AG08396 (cell line): Measurements from ENCODE around the gene HELZ.
"Not testable (repeated sequence)": the region's sequence is repeated elsewhere in the genome, so short reads cannot be mapped to it uniquely, and the experiment has no call there.

Source experiments
- DNase-seq: peaks from one replicate; pipeline ENCODE4 v3.0.0; 2012; ENCODE audit warnings: low spot score, mixed read lengths

The HELZ gene

GRCh38 chr17:67270416-67270815, 25.4 kb upstream of the HELZ start:
- DNase-seq, result no peak

GRCh38 chr17:67266496-67266895, 21.5 kb upstream of the HELZ start:
- DNase-seq, result no peak

GRCh38 chr17:67265436-67266019, 20.5 kb upstream of the HELZ start:
- DNase-seq, result no peak

GRCh38 chr17:67262435-67263117, 17.6 kb upstream of the HELZ start:
- DNase-seq, result no peak

GRCh38 chr17:67260170-67260987, 15.4 kb upstream of the HELZ start:
- peak; percentile 49 for DNase-seq

- no peak for DNase-seq
Measured at GRCh38 chr17:67258821-67259468, 13.9 kb upstream of the HELZ start.

GRCh38 chr17:67256075-67256732, 11.2 kb upstream of the HELZ start:
- DNase-seq, result no peak

GRCh38 chr17:67253384-67253783, 8.4 kb upstream of the HELZ start:
- no peak for DNase-seq

- not testable (repeated sequence) for DNase-seq
Measured at GRCh38 chr17:67251586-67251985, 6.6 kb upstream of the HELZ start.

- no peak for DNase-seq
Measured at GRCh38 chr17:67248291-67248690, 3.3 kb upstream of the HELZ start.

- DNase-seq, result no peak
Measured at GRCh38 chr17:67247416-67247900, 2.5 kb upstream of the HELZ start.

GRCh38 chr17:67246653-67247415, 1.8 kb upstream of the HELZ start:
- no peak for DNase-seq

- no peak for DNase-seq
Measured at GRCh38 chr17:67246403-67246652, 1.3 kb upstream of the HELZ start.

- peak; percentile 33 for DNase-seq
Measured at GRCh38 chr17:67245694-67246402, 852 bp upstream of the HELZ start.

- no peak for DNase-seq
Measured at GRCh38 chr17:67244431-67245072, 444 bp downstream of the HELZ start.

GRCh38 chr17:67243284-67243683, 1.7 kb downstream of the HELZ start:
- DNase-seq, result no peak

GRCh38 chr17:67241719-67242341, 3.2 kb downstream of the HELZ start:
- no peak for DNase-seq

GRCh38 chr17:67239597-67239996, 5.4 kb downstream of the HELZ start:
- DNase-seq, result no peak

- no peak for DNase-seq
Measured at GRCh38 chr17:67238991-67239390, 6.0 kb downstream of the HELZ start.

GRCh38 chr17:67232441-67232840, 12.6 kb downstream of the HELZ start:
- no peak for DNase-seq
